Thoracic aorta (tissue), 2 donors: Measurements from ENCODE around the gene RASSF1. TPM values are rescaled to one million over a fixed set of nuclear protein-coding genes. Genes with fewer than 3 reads are reported as not detected.

Experiments used
- ATAC-seq: fragments of 150-250 bp; one replicate; pipeline ENCODE4 v1.8.0; 2017; ENCODE audit warnings: low read depth; ENCODE audit not compliant: insufficient number of reproducible peaks, low FRiP score
- DNase-seq: peaks from one replicate; pipeline ENCODE4 v3.0.0-alpha.2; 2020; ENCODE audit warnings: low spot score
- H3K27ac ChIP-seq, 2 donors: fragments of 200-600 bp; sonication (generic); 1 replicate in 1 of 2; 2 replicates in 1 of 2; pipeline ENCODE4 v1.5.1; 2016; ENCODE audit warnings: mild to moderate bottlenecking in 2 of 2, moderate library complexity in 2 of 2
- H3K27me3 ChIP-seq: fragments of 200-600 bp; sonication (generic); replicated peaks from 2 replicates; pipeline ENCODE4 v1.6.0; 2016; ENCODE audit warnings: mild to moderate bottlenecking; ENCODE audit not compliant: insufficient read depth
- H3K36me3 ChIP-seq: fragments of 200-600 bp; sonication (generic); one replicate; pipeline ENCODE4 v1.5.1; 2016
- H3K4me1 ChIP-seq, 2 donors: fragments of 200-600 bp; sonication (generic); 1 replicate in 1 of 2; 2 replicates in 1 of 2; pipeline versions ENCODE4 v1.5.1 to v1.6.0; 2016; ENCODE audit warnings: low read depth in 2 of 2, mild to moderate bottlenecking in 1 of 2; ENCODE audit not compliant: control insufficient read depth in 1 of 2
- H3K4me3 ChIP-seq: fragments of 200-600 bp; sonication (generic); 2 replicates; pipeline ENCODE4 v1.5.1; 2016; ENCODE audit warnings: mild to moderate bottlenecking
- H3K9me3 ChIP-seq: fragments of 200-600 bp; sonication (generic); 2 replicates; pipeline ENCODE4 v1.5.1; 2016
- total RNA-seq, 2 donors: library from RNA; depleted of rRNA; stranded (reverse); fragments of >200 nt; gene quantifications; one replicate each; pipeline versions ENCODE4 v1.1.0 to v1.2.3, GENCODE V29; 2016
- TF ChIP-seq, protein P1 (sequence below): fragments of 200-600 bp; sonication (generic); IDR thresholded peaks from one replicate; pipeline ENCODE4 v1.5.1; 2019; ENCODE audit warnings: antibody characterized with exemption

Gene RASSF1
- total RNA-seq, 2 donors from 2014 or later = 45.2 to 72.2 TPM

DNA sequence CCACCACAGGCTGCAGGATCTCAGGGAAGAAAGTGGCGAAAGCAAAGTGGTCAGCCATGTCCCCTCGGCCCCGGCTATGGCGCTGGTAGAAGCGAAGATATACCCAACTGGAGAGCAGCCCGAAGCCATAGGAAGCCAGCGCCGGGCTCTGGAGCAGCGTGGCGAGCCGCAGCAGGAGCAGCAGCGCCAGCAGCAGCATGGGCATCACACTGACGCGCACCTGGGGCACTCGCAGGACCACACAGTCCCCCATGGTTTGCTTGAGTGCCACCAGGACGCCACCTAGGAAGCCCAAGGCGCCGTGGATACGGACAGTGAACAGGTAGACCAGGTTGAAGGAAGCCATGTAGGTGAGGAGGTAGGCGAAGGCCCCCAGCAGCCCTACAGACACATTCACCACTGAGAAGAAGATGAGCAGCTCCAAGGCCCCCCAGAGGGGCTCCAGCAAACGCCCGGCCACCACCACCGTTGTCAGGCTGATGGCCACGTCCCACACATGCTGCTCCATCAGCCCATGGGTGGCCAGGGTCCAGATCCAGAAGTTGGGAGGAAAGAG lies 17.8 kb upstream of the RASSF1 start:
- Histone ChIP-seq H3K9me3 (no peaks in the 10 kb centered on the region), H3K36me3 (peaks cover 33% of the 10 kb centered on the region), H3K27me3 (no peaks in the 10 kb centered on the region), H3K4me3 (peak overlapping the region; percentile 94), H3K4me1 (peaks cover 32 to 38% of the 10 kb centered on the region in 2 donors), H3K27ac (peak overlapping the region; percentile 82 to 91)
- TF ChIP-seq, protein P1, sequence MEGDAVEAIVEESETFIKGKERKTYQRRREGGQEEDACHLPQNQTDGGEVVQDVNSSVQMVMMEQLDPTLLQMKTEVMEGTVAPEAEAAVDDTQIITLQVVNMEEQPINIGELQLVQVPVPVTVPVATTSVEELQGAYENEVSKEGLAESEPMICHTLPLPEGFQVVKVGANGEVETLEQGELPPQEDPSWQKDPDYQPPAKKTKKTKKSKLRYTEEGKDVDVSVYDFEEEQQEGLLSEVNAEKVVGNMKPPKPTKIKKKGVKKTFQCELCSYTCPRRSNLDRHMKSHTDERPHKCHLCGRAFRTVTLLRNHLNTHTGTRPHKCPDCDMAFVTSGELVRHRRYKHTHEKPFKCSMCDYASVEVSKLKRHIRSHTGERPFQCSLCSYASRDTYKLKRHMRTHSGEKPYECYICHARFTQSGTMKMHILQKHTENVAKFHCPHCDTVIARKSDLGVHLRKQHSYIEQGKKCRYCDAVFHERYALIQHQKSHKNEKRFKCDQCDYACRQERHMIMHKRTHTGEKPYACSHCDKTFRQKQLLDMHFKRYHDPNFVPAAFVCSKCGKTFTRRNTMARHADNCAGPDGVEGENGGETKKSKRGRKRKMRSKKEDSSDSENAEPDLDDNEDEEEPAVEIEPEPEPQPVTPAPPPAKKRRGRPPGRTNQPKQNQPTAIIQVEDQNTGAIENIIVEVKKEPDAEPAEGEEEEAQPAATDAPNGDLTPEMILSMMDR = no peak
- DNase-seq (no peak), ATAC-seq (no peak)

GRCh38 chr3:50357481-50357880 lies 16.8 kb upstream of the RASSF1 start:
- Histone ChIP-seq H3K9me3 (no peaks in the 10 kb centered on the region), H3K27ac (peak overlapping the region; percentile 0 to 91), H3K36me3 (peaks cover 38% of the 10 kb centered on the region), H3K4me3 (peak overlapping the region; percentile 94), H3K4me1 (peaks cover 32 to 38% of the 10 kb centered on the region in 2 donors), H3K27me3 (no peaks in the 10 kb centered on the region)
- TF ChIP-seq, protein P1 = no peak
- ATAC-seq (no peak), DNase-seq (no peak)

DNA sequence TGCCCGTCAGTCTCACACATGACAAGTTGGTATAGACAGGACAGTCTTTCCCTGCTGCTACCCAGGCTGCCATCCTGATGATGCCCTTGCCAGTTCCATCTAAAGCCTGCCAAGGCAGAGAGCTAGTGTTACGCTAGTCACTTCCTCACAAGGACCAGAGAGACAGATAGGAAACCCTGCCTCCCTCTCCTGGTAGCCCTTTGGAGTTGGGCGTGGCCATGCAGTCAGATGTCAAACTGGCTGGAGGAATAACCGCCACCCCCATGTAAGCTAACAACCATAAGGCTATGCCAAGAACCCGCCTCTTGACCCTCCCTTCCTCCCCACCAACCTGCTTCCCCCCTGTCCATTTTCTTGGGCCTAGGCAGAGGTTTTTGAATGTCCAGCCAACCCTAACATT lies 15.9 kb upstream of the RASSF1 start:
- DNase-seq (no peak), ATAC-seq (no peak)
- H3K27me3 ChIP-seq = no peaks in the 10 kb centered on the region
- H3K9me3 ChIP-seq = no peaks in the 10 kb centered on the region
- TF ChIP-seq, protein P1 = no peak
- H3K4me3 ChIP-seq = peak overlapping the region; percentile 94
- peak overlapping the region; percentile 3 to 34 for H3K27ac ChIP-seq
- peaks cover 38% of the 10 kb centered on the region for H3K36me3 ChIP-seq
- H3K4me1 ChIP-seq = peaks cover 32 to 44% of the 10 kb centered on the region in 2 donors

GRCh38 chr3:50355829-50356552 lies 15.4 kb upstream of the RASSF1 start:
- H3K27ac ChIP-seq = peak overlapping the region; percentile 3 to 20
- no peaks in the 10 kb centered on the region for H3K9me3 ChIP-seq
- ATAC-seq (no peak), DNase-seq (no peak)
- H3K36me3 ChIP-seq = peaks cover 38% of the 10 kb centered on the region
- H3K4me1 ChIP-seq = peaks cover 37 to 49% of the 10 kb centered on the region in 2 donors
- no peaks in the 10 kb centered on the region for H3K27me3 ChIP-seq
- H3K4me3 ChIP-seq = peak overlapping the region; percentile 94
- TF ChIP-seq, protein P1 = no peak

- Histone ChIP-seq H3K9me3 (no peaks in the 10 kb centered on the region), H3K27me3 (no peaks in the 10 kb centered on the region), H3K27ac (no peak overlapping the region), H3K36me3 (peaks cover 38% of the 10 kb centered on the region), H3K4me1 (peaks cover 39 to 56% of the 10 kb centered on the region in 2 donors), H3K4me3 (no peak overlapping the region)
- DNase-seq (no peak), ATAC-seq (no peak)
- TF ChIP-seq, protein P1 = no peak
Observed at GRCh38 chr3:50354850-50355249, 14.2 kb upstream of the RASSF1 start.
